Choroid plexus epithelial cell (primary cell): ENCODE results near the gene SMG6.

Source experiments
- DNase-seq: peaks from one replicate; pipeline ENCODE4 v3.0.0-alpha.2; 2010; ENCODE audit warnings: low read depth
- H3K4me3 ChIP-seq: 2 replicates; pipeline ENCODE4 v1.5.1; 2011; ENCODE audit warnings: low read depth, mild to moderate bottlenecking, control low read depth, low read length, moderate library complexity
- CTCF ChIP-seq: conservative IDR thresholded peaks from 2 replicates; pipeline ENCODE4 v1.5.1; 2011; ENCODE audit warnings: low read depth, mild to moderate bottlenecking, control low read depth, inconsistent platforms, low read length, moderate library complexity

SMG6 gene

GRCh38 chr17:2084766-2085647, 218.6 kb downstream of the SMG6 start:
- no peak for TF ChIP-seq CTCF
- H3K4me3 ChIP-seq, result no peak overlapping the region
- DNase-seq, result peak; percentile 94

- H3K4me3 ChIP-seq, result no peak overlapping the region
- no peak for TF ChIP-seq CTCF
- peak; percentile 56 for DNase-seq
These were observed 219.4 kb downstream of the SMG6 start for GRCh38 chr17:2084036-2084765.

GRCh38 chr17:2083613-2084035, 220.0 kb downstream of the SMG6 start:
- TF ChIP-seq CTCF, result no peak
- H3K4me3 ChIP-seq, result no peak overlapping the region
- peak; percentile 50 for DNase-seq

GRCh38 chr17:2082003-2082781, 221.4 kb downstream of the SMG6 start:
- H3K4me3 ChIP-seq, result no peak overlapping the region
- DNase-seq, result no peak

GRCh38 chr17:2081564-2081963, 222.0 kb downstream of the SMG6 start:
- H3K4me3 ChIP-seq, result no peak overlapping the region
- TF ChIP-seq CTCF, result no peak

More at GRCh38 chr17:2082003-2082781, 221.4 kb downstream of the SMG6 start:
- no peak for TF ChIP-seq CTCF

GRCh38 chr17:2077040-2077439, 226.5 kb downstream of the SMG6 start:
- no peak for DNase-seq
- H3K4me3 ChIP-seq, result no peak overlapping the region
- no peak for TF ChIP-seq CTCF

More at GRCh38 chr17:2081564-2081963, 222.0 kb downstream of the SMG6 start:
- peak; percentile 55 for DNase-seq
